KOPT-K1 (cell line): ENCODE results near the gene N4BP2L1.
A peak's percentile ranks its signal among the peaks of the same experiment; 100 is the strongest.

Source experiments
- H3K27ac ChIP-seq: fragments of 200-600 bp; sonication (generic); 2 replicates; pipeline ENCODE4 v1.5.1; 2016; ENCODE audit warnings: antibody characterized with exemption, mild to moderate bottlenecking, low read depth, low read length; ENCODE audit not compliant: poor library complexity, severe bottlenecking
- H3K36me3 ChIP-seq: fragments of 200-600 bp; sonication (generic); 2 replicates; pipeline ENCODE4 v1.5.1; 2017; ENCODE audit warnings: antibody characterized with exemption, mild to moderate bottlenecking, low read length, moderate library complexity; ENCODE audit not compliant: insufficient read depth
- H3K9me3 ChIP-seq: fragments of 200-600 bp; sonication (generic); 2 replicates; pipeline ENCODE4 v1.5.1; 2017; ENCODE audit warnings: antibody characterized with exemption, low read length, mild to moderate bottlenecking; ENCODE audit not compliant: insufficient read depth, poor library complexity, severe bottlenecking

N4BP2L1 gene

DNA sequence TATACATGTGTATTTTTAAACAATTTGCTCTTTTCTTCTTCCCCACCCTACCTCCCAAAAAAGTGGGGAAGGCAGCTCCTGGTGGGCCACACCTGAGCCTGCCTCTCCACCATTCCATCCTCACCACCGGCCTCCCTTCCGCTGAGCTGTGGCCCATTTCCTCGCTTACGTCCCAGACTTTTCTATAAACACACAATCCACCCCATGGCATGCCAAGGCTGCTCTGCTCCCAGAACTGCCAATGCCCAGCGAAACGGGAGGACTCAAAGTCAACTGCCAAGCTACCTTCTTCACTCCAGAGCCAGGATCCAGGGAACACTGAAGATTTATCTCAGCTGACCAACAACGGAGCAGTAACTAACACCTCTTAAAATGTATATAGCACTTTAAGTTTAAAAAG, 2.8 kb downstream of the N4BP2L1 start:
- Histone ChIP-seq H3K36me3 (peaks cover 39% of the 10 kb centered on the region), H3K27ac (peak overlapping the region; percentile 96)

DNA sequence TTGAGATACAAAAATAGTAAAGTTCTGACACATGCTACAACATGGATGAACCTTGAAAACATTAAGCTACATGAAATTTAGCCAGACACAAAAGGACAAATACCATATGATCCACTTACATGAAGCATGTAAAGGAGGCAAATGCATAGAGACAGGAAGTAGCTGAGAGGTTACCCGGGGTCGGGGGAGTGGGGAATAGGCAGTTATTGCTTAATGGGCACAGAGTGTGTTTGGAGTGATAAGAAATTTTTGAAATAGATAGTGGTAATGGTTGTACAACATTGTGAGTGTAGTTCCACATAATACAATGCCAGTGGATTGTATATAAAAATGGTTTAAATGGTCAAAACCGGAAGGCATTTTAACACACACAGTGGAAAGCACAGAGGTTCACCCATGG, 4.3 kb downstream of the N4BP2L1 start:
- Histone ChIP-seq H3K27ac (peak overlapping the region; percentile 0), H3K9me3 (peaks cover 28% of the 10 kb centered on the region), H3K36me3 (peaks cover 51% of the 10 kb centered on the region)

More for the DNA sequence above, 2.8 kb downstream of the N4BP2L1 start:
- peaks cover 13% of the 10 kb centered on the region for H3K9me3 ChIP-seq

DNA sequence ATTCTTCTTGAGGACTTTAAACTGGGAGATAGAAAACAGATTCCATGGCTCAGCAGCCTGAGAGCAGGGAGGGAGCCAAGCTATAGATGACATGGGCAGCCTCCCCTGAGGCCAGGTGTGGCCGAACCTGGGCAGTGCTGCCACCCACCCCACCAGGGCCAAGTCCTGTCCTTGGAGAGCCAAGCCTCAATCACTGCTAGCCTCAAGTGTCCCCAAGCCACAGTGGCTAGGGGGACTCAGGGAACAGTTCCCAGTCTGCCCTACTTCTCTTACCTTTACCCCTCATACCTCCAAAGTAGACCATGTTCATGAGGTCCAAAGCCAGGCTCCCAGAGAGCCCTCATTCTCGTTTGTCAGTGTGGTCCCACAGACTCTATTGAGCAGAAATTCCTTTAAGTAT, 8.1 kb downstream of the N4BP2L1 start:
- Histone ChIP-seq H3K36me3 (peaks cover 53% of the 10 kb centered on the region), H3K9me3 (peaks cover 36% of the 10 kb centered on the region), H3K27ac (no peak overlapping the region)

DNA sequence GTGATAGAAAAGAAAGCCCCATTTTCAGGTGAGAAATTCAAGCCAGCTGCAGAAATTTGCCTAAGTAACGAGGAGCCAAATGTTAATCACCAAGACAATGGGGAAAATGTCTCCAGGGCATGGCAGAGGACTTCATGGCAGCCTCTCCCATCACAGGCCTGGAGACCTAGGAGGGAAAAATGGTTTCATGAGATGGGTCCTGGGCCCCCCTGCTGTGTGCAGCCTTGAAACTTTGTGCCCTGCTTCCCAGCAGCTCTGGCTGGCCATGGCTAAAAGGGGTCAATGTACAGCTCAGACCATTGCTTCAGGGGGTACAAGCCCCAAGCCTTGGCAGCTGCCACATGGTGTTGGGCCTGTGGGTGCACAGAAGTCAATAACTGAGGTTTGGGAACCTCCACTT, 9.9 kb downstream of the N4BP2L1 start:
- peaks cover 42% of the 10 kb centered on the region for H3K36me3 ChIP-seq
- H3K9me3 ChIP-seq = peaks cover 36% of the 10 kb centered on the region

DNA sequence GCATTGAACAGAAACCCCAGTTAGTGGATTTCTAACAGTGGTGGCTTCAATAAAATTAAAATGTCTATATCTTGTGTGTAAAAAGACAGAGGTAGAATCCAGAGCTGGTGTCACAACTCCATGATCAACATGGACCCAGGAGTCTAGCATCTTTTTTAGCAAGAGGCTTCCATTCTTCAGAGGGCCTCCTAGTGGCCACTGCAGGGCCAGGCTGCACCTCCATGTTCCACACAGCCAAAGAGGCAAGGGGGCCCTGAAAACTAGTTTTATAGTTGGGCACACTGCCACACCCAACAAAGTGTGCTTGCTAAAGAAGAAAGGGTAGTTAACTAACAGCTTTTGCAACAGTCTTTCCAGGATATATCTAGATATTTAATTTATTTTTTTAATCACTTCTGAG, 12.9 kb downstream of the N4BP2L1 start:
- H3K27ac ChIP-seq = no peak overlapping the region
- peaks cover 22% of the 10 kb centered on the region for H3K9me3 ChIP-seq
- peaks cover 16% of the 10 kb centered on the region for H3K36me3 ChIP-seq

More for the DNA sequence above, 9.9 kb downstream of the N4BP2L1 start:
- no peak overlapping the region for H3K27ac ChIP-seq

DNA sequence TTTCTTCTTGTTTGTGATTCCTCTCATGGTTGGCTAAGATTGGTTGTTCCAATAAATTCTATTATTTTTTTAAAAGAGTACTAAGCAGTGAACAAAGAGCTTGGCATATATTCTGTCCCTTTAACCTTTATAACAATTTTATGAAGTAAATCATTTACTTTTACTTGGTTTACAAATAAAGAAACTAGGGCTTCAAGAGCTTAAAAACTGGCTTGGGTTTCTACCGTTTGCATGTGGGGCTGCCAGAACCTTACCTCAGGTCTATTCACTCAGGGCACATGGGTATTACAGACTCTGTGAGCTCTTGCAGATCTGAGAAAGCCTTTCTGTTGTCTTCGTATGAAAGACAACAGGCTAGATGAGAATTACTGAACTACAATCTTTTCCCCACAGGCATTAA, 13.3 kb downstream of the N4BP2L1 start:
- peaks cover 12% of the 10 kb centered on the region; the same call in 1 of the 2 replicates for H3K36me3 ChIP-seq
- H3K27ac ChIP-seq = no peak overlapping the region
- peaks cover 17% of the 10 kb centered on the region for H3K9me3 ChIP-seq

DNA sequence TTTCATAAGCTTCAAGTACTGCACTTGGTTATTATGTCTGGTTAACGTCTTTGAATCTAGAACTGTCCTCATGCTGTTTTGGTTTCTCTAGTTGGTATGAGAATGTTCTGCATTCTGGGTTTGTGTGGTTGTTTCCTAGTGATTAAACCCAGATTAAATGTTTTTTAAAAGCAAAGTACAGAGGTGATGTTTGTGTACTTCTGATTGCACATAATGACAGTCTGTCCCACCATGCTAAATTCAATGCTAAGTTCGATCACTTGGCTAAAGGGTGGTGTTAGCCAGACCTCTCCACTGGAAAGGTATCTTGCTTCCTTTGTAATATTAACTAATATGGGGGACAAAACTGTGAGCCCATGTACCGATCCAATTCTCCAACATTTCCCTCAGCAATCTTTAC, 14.6 kb downstream of the N4BP2L1 start:
- Histone ChIP-seq H3K36me3 (peaks cover 3% of the 10 kb centered on the region; the same call in 1 of the 2 replicates), H3K9me3 (peaks cover 5% of the 10 kb centered on the region), H3K27ac (no peak overlapping the region)

DNA sequence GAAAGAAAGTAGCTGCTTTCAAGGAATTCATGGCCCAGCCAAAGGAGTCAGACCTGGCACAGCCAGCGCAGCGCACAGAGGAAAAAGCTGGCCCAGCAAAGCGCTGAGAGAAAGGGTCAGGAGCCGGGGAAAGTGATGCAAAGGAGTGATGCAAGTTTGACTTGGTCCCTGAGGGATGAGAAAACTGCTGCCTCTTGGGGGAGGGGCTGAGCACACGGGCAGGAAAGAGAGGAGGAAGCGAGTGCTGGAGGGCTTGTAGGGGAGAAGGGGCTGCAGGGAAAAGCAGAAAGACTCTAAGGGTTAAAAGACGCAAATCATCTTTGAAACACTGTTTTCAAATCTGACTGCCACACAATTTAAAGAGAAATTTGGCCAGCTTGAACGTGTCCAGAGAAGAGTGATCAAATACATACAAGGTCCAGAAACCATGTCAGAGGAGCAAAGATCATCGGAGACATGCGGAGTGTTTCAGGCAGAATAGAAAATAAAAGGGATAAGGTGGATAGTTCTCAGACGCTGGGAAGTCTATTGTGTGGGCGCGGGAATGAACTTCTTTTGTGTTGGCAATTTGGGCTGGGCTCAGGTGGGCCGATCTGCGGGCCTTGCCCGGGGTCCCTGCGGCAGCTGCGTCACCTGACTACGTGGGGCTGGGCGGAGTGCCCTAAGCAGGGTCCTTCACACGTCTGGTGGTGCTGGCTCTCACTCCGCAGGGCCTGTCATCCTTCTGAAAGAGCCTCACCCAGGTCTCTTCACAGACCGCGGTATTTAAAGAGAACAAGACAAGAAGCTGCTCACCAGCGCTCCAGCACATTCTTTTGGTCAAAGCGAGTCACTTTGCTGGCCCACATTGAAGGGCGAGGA, 18.1 kb downstream of the N4BP2L1 start:
- Histone ChIP-seq H3K36me3 (peaks cover 14% of the 10 kb centered on the region), H3K9me3 (no peaks in the 10 kb centered on the region), H3K27ac (no peak overlapping the region)

DNA sequence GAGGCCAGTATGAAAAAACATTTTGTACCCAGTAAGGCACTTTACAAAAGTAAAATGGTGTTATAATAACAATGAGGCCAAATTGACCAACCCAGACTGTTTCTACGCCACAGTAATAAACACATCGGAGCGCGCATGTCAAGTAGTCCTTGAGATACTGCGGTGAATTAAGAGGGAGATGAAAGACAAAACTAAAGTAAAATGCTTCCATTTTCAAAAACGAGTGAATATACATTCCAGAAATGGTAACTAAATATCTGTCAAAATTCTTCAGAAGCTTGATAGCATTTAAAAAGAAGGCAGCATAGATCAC, 19.0 kb downstream of the N4BP2L1 start:
- H3K9me3 ChIP-seq = no peaks in the 10 kb centered on the region
- H3K36me3 ChIP-seq = peaks cover 21% of the 10 kb centered on the region
- no peak overlapping the region for H3K27ac ChIP-seq

DNA sequence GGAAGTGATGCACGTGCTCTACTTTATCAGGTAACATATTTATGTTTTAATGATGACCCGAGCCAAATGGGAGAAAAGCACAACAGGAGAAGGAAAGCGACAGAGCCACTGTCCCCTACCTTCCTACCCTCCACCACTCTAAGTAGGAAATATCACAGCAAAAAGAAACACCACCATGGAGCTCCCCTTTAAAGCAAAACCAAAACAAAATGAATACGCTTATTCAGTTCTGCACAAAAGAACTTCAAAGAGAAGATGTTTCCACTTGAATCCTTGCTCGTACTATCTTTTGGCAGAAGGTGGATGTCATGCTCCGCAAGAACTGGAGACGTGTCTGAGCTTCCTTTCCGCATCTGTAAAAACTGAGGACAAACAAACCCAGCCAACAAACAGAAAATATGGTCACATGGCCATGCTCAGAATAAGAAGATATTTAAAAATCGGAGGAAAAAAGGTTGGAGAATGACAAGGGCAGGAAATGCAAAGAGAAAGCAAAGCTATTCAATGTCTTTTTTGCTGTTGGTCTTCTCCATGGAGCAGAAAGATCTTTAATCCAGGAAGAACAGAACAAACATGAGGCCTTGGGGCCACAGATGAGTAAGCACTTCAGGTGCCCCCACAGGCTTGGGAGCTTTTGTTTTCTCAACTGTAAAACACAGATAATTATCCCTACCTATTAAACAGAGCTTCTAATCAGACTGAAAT, 19.5 kb downstream of the N4BP2L1 start:
- H3K9me3 ChIP-seq = no peaks in the 10 kb centered on the region

DNA sequence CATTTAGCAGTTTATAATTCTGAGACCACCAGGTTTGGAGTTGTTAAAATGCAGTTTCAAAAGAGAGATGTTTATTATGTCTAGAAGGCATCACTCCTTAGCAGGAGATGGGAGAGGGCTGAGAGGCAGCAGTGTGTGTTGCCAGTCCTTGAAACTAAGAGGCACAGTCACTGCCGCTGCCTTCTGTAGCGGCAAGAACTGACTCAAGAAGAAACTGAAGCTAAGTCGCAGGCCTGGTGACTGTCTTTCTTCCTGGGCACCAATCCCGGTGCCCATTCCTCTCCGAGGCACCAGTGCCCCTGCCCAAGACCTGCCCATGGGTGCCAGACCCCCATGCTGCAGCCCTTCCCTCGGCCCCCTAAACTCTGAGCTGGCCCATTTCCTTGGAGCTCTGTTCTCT, 20.1 kb downstream of the N4BP2L1 start:
- H3K36me3 ChIP-seq = peaks cover 32% of the 10 kb centered on the region
- H3K27ac ChIP-seq = no peak overlapping the region
- no peaks in the 10 kb centered on the region for H3K9me3 ChIP-seq

More for the DNA sequence above, 19.5 kb downstream of the N4BP2L1 start:
- Histone ChIP-seq H3K27ac (no peak overlapping the region), H3K36me3 (peaks cover 26% of the 10 kb centered on the region)

DNA sequence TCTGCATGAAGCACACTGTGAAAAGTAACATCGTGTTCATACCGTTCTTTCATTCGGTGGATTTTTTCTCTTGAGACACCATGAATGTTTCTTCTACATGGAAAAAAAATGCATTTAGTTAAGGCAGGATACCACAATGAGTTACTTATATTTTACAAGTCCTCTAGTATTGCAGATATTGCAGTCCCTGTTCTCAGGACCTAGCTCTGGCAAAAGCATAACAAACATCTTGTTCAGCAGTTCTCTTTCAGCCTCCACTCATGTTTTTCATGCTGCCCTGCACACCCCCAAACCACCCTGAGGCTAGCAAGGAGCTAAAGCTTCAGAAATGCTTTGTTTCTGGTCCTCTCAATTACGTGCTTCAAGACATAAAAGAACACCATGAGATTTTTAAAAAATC, 24.8 kb downstream of the N4BP2L1 start:
- Histone ChIP-seq H3K36me3 (peaks cover 79% of the 10 kb centered on the region), H3K9me3 (no peaks in the 10 kb centered on the region), H3K27ac (no peak overlapping the region)

DNA sequence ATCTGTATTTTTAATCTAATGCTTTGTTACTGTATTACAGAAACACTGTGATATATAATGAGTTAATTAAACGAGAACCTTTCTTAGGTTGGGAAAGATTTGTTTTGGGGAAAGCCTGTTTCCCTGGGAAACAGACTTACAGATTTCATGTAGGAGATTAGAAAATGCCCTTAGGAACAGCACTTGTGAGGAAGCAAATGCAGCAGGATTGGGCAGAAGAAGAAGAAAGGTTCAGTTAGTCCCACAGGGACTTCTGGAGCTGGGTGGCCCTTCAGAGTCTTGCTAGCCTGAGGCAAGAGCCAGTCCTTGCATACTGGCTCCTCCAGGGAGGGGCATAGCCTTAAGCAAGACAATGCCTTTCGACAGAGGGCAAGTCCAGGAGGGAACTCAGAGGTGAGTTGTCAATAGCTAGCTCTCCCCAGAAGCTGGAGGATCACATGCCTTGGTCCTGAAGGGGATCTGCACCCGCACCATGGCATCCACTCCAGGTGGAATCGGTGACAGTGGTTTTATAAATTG, 36.8 kb downstream of the N4BP2L1 start:
- Histone ChIP-seq H3K27ac (peak overlapping the region; percentile 37), H3K36me3 (peaks cover 77% of the 10 kb centered on the region)

DNA sequence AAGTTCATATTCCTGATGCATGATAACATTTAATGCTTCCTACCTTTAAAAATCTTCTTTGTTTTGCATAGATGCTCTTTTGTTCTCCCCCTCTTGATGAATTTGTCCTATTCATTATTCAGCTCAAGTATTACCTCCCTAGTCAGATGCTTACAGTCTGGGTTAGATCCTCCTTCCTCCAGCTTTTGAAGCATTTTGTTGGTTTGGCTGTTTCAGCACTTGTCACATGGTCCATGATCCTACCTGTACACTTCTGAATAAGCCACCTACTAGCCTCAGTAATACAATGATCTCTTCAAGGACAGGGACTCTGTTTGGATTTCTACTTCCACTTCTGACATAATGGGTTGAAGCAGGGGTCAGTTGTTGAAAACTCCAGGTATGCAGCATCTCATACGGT, 37.4 kb downstream of the N4BP2L1 start:
- peaks cover 78% of the 10 kb centered on the region for H3K36me3 ChIP-seq
- H3K27ac ChIP-seq = peak overlapping the region; percentile 25
- H3K9me3 ChIP-seq = no peaks in the 10 kb centered on the region

More for the DNA sequence above, 36.8 kb downstream of the N4BP2L1 start:
- no peaks in the 10 kb centered on the region for H3K9me3 ChIP-seq

DNA sequence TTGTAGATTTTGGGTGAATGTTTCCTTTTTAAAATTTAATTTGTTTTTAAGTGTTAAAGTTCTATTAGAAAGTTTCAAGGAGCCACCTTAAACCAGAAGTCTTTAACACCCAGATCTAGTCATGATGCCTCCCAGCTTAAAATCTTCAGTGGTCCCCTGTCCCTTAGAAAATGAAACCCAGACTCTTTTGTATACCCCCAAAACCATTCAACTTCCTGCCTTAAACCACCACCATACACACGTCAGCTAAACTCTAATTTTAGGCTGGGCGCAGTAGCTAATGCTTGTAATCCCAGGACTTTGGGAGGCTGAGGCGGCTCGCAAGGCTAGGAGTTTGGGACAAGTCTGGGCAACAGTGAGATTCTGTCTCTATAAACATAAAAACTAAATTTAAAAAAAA, 37.9 kb downstream of the N4BP2L1 start:
- peak overlapping the region; percentile 25 for H3K27ac ChIP-seq
- peaks cover 78% of the 10 kb centered on the region for H3K36me3 ChIP-seq

More for the DNA sequence above, 37.9 kb downstream of the N4BP2L1 start:
- no peaks in the 10 kb centered on the region for H3K9me3 ChIP-seq
